GM12874 (cell line): ENCODE data around the gene PLGRKT.

ENCODE experiments used
- TF ChIP-seq, protein P1 (sequence below): IDR thresholded peaks from 2 replicates; pipeline ENCODE4 v1.5.1; 2011; ENCODE audit warnings: low read depth, mild to moderate bottlenecking, control low read depth, low read length, moderate library complexity; ENCODE audit not compliant: insufficient read depth

Gene PLGRKT

DNA sequence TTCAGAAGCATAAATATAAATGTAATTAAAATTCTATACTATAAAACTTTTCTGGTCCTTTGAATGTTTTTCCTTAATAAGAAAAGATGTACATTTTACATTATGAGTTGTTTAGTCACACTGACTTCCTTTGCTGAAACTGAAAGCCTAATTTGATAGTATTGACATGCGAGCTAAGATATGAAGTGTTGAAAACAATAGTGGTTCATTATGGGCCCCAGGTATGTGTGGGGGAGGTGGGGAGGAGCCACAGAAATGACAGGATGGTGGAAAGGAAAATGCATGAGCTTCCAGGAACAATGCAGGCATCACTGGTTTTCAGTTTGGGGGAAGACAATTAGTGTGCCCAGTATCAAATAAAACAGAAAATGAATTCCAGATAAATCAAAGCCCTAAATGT lies 62.6 kb downstream of the PLGRKT start:
- TF ChIP-seq, protein P1, sequence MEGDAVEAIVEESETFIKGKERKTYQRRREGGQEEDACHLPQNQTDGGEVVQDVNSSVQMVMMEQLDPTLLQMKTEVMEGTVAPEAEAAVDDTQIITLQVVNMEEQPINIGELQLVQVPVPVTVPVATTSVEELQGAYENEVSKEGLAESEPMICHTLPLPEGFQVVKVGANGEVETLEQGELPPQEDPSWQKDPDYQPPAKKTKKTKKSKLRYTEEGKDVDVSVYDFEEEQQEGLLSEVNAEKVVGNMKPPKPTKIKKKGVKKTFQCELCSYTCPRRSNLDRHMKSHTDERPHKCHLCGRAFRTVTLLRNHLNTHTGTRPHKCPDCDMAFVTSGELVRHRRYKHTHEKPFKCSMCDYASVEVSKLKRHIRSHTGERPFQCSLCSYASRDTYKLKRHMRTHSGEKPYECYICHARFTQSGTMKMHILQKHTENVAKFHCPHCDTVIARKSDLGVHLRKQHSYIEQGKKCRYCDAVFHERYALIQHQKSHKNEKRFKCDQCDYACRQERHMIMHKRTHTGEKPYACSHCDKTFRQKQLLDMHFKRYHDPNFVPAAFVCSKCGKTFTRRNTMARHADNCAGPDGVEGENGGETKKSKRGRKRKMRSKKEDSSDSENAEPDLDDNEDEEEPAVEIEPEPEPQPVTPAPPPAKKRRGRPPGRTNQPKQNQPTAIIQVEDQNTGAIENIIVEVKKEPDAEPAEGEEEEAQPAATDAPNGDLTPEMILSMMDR = no peak

DNA sequence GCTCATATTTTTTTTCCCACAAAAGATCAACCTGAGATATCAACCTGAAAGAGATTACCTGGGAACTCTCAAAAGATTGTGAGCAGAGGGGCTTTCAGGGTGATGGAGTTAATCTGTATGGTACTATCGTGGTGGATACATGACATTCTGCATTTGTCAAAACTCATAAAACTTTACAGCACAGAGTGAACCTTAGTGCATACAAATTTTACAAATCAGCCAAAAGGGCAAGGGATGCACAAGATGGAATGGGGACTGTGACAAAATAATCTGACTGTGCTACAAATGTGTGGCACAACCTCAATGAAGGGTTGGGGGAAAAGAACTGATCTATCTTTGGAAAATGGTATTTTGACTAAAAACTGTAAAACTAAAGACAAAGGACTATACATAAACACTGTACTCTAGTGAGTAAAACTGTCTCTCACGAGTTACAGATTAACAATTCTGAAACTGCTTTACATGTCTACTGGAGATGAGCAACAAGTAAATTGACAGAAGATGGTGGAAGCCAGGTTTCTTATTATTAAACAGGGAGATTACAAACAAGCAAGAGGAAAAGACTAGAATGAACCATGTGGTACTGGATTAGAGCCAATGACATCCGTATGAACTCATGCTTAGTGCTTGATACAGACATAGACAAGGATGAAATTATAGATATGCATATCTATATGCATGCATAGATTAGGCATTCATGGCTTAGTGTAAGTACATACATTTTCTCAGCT lies 73.3 kb downstream of the PLGRKT start:
- TF ChIP-seq, protein P1 = no peak

DNA sequence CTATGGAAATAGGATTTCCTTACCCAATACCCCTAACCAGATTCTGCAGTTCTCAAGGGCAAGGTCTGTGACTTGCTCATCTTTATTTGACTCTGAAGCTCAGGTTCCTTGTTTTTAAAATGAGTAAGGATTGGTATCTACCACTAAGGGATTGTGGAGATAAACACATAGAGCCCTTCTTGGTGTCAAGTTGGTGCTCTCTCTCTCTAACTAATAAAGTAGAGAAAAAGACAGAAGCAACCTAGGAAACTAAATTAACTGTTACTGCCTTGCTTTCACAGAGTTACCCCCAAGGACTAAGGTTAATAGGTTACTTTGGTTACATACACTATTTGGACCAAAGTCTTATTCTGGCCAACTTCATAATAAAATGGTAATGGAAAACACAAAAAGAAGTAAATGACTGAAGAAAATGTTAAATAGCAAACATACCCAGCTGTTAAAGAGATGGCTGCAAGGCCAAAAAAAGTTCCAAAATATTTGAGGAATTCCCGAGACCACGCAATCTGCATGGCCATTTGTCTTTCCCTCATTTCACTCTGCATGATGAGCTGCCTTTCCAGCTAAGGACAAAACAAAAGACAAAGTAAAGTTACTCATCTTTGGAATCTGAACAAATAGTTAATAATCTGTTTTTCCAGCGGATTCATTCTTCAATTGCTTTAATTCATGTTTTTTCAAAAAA lies 76.3 kb downstream of the PLGRKT start:
- TF ChIP-seq, protein P1 = no peak

DNA sequence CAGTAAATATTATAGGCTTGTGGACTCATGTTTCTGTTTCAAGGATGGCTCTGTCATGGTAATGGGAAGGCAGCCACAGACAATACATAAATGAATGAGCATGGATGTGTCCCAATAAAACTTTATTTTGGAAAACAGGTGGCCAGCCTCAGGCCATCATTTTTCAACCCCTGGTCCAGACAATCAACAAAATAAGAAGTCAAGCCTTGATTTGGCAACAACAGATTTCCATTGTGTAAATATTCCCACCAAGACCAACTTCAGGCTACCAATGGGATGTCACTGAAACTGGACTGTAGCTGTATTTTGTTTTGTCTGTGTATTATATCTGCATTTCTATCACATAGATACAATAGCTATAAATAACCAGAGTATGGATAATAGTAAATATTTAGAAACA lies 77.4 kb downstream of the PLGRKT start:
- TF ChIP-seq, protein P1 = no peak

DNA sequence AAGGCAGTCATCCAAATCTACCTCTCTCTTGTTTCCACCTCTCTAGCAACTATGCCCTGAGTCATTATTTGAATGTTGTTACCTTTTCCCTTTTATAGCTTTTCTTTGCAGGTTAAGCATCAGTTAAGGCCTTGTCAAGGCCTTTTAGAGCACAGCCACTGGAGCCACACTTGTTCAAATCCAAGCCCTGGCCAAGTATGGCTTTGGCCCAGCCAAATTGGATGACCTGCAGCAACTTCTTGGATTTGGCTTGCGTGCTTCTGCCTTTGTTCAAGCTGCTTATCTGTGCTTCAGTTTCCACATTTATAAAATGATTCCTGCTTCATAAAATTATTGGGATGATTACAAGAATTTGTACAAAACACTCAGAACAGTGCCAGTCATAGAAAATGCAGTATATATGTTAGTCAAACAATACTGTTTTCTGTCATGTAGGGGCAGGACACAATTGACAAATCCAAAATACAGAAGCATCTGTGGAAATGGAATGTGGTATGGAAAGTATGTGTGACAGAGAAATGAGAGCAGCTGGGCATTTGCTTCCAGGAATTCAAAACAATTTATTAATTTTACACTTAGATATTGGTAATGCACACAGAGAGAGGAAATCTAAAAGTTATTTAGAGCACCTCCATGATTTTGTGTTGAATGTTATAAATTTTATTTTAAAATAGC lies 80.2 kb downstream of the PLGRKT start:
- TF ChIP-seq, protein P1 = no peak

DNA sequence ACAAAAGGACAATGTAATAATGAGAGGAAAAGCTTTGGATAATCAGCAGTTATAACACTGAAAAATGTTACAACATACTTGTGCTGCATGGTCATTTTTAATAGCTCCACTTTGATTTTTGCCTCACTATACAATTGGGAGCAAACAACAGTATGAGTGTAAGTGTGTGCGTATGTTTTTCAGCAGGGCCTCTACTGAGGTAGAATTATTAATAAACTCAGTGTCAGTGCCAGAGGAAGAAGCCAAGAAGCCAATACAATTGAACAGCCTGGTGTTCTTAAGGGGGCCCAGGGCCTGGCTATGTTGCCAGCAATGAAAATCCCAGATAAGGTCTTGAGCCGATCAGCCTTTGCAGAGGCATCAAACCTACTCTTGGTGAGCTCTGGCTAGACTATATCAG lies 81.9 kb downstream of the PLGRKT start:
- TF ChIP-seq, protein P1 = no peak

DNA sequence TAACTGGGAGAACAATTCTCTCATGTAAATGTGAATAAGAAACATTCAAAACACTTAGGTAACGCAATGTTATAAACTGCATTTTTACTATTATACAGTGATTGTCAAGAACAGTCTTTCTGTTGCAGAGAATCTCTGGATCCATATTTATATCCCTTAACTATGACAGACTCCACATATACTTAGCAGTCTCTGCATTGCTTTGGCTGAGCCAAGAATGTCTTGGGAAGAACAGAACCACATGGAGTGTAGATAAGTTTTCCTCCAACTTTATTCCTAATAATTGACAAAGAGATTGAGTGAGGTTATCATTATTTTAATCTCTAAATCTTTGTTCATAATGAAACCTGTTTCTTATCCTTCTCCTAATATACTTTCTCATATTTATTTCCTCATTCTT lies 82.5 kb downstream of the PLGRKT start:
- TF ChIP-seq, protein P1 = no peak
